Right hindlimb (tissue), 1 donor: ENCODE results near the gene TMEM43.

Source experiments
- DNase-seq: peaks from one replicate; pipeline ENCODE4 v3.0.0-alpha.2; 2018

Gene TMEM43

DNA sequence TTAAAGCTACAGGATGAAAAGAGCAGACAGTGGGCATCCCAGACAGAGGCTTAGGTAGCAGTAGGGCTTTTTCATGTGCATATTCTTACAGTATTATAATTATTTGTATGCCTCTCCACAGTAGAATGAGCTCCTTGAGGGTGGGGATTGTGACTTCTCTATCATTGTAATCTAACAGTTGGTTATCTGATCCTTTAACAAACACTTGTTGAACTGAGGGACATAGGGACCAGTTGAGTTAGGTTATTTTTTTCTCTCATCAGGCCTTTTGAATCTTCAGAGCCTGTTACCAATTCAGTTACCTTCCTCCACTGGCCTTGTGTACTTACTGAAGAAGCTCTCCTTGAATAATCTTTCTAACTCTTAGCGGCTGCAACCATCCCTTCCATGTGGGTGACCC, 54.9 kb downstream of the TMEM43 start:
- DNase-seq, result no peak

DNA sequence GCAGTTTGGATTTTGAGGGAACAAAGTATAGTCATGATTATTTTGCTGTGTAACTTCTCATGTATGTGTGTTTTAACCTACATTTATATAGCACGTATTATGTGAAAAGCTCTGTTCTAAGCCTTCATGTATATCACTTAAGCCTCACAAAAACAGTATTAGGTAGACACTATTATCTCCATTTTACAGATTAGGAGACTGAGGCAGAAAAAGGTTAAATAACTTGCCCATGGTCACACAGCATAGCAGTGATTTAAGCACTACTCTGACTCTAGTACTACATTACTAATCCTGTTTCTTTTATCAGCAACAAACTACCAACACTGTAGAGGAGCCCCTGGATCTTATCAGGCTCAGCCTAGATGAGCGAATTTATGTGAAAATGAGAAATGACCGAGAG, 56.4 kb downstream of the TMEM43 start:
- no peak for DNase-seq

DNA sequence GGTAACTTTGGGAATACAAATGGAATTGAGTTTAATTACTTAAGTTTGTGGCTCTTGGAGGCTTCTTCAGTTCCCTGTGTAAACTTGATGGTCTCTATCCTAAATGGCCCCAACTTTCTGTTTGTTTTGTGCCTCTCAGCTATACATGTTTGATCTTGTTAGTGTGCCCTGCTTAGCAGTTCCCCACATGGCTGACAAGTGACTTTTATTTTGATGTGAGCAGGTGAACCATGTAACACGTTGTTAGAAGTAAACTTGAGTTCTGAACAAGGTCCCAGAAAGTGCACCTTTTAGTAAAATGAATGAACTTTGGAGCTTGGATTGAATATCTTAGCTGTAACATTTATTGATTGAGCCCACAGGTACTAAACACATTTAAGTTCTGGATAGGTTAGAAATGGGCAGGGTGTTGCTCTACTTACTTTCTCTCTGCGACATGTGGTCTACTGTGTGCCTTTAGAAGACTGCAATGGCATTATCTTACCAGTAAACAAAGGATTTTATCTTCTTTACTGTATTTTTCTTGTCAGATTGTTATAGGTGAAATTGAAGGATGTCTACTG, 58.2 kb downstream of the TMEM43 start:
- no peak for DNase-seq

DNA sequence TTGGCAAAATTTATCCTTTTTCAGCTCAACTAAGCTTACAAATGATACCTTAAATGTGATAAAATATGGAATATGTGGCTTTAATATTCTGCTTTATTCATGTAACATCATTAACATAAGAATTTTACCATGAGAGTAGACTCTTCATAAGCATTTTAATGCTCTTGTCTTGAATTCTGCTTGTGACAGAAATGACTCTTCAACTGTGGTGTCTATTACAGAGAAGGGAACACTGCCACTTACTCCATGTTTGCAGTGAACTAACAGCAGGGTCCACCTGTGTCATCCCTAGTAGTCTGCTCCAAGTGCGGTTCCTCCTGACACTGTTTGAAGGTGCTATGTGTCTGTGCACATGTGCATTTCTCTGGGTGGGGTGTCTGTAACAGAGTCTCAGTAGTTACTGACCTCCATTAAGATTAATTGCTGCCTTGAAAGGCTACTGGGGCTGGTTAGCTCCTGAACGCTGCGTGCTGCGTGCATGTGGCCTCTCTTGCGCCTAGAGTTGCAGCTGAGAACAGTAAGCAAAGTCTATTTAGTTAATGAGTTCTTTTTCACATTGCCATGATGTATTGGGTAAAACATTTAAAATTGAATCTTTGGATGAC, 62.1 kb downstream of the TMEM43 start:
- no peak for DNase-seq

DNA sequence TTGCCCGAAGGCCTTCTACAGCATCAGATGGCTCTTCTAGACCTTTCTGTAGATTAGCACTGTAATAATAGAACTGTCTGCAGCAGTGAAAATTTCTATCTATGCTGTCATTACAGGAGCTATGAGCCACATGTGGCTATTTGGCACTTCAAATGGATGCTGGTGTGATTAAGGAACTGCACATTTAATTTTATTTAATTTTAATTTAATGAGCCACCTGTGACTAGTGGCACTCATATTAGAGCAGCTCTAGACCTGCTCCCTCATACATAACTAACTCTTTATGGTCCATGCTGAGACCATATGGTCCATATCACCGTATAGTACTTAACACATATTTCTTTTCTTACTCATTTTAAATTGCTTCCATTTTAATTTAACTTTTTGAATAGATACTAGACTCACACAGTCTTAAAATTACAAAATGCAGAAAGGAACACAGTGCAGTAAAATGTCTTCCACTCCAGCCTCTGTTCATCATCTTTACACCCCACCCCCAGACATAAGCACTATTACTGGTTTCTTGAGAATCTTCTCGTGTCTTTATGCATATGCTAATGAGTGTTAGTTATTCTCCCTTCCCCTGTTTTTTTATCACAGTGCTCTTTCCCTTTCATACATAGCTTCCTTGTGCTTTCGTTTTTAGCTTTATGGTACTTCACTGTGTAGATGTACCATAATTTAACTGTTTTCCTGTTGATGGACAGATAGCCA, 63.3 kb downstream of the TMEM43 start:
- DNase-seq, result no peak
